Right atrium auricular region (tissue), 2 donors: ENCODE measurements around the gene PHF21B. TPM values are rescaled to one million over a fixed set of nuclear protein-coding genes. Genes with fewer than 3 reads are reported as not detected.

Experiments used
- DNase-seq: peaks from one replicate; pipeline ENCODE4 v3.0.0-alpha.2; 2019; ENCODE audit warnings: low spot score
- H3K27ac ChIP-seq, 2 donors: fragments of 200-600 bp; sonication (generic); 1 replicate in 1 of 2; 2 replicates in 1 of 2; pipeline ENCODE4 v1.5.1; 2016 to 2019
- H3K27me3 ChIP-seq, 2 donors: fragments of 200-600 bp; sonication (generic); one replicate each; pipeline versions ENCODE4 v1.5.1 to v1.6.0; 2017 to 2019
- H3K36me3 ChIP-seq: fragments of 200-600 bp; sonication (generic); one replicate; pipeline ENCODE4 v1.5.1; 2016
- H3K4me1 ChIP-seq, 2 donors: fragments of 200-600 bp; sonication (generic); one replicate each; pipeline versions ENCODE4 v1.5.1 to v1.6.0; 2017 to 2019
- H3K4me3 ChIP-seq, 2 donors: fragments of 200-600 bp; sonication (generic); 1 replicate in 1 of 2; 2 replicates in 1 of 2; pipeline ENCODE4 v1.5.1; 2017 to 2019; ENCODE audit warnings: mild to moderate bottlenecking in 1 of 2, moderate library complexity in 1 of 2
- H3K9me3 ChIP-seq, 2 donors: fragments of 200-600 bp; sonication (generic); one replicate each; pipeline ENCODE4 v1.5.1; 2019
- total RNA-seq, 2 donors: library from RNA; depleted of rRNA; stranded (reverse); fragments of >200 nt; gene quantifications; one replicate each; pipeline ENCODE4 v1.1.0, GENCODE V29; 2016
- TF ChIP-seq, protein P1 (sequence below), 2 donors: fragments of 200-600 bp; sonication (generic); IDR thresholded peaks; one replicate each; pipeline ENCODE4 v1.5.1; 2019; ENCODE audit warnings: antibody characterized with exemption in 2 of 2

Gene PHF21B
- total RNA-seq, 2 donors from 2014 or later = 1.4 to 2.2 TPM

DNA sequence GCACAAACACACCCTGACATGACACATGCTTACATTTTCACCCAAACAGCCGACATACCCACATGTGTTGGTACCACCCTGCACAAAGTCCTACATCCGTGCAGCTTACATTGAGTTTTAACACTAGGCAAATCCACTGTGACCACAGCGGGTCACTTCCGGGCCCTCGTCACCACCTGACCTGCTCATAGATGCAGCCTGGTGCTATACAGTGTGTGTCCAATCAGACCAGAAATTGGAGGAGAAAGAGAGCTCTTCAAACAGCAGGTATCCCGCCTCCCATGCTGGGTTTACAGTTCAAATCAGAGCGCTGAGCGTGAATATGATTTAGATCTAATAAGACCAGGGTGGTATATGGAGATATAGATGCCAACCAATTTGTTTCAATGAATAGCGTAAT lies 35.4 kb downstream of the PHF21B start:
- H3K4me1 ChIP-seq = peaks cover 0 to 4% of the 10 kb centered on the region in 2 donors
- no peaks in the 10 kb centered on the region for H3K9me3 ChIP-seq
- H3K27ac ChIP-seq = no peak overlapping the region
- no peaks in the 10 kb centered on the region for H3K27me3 ChIP-seq
- TF ChIP-seq, protein P1, sequence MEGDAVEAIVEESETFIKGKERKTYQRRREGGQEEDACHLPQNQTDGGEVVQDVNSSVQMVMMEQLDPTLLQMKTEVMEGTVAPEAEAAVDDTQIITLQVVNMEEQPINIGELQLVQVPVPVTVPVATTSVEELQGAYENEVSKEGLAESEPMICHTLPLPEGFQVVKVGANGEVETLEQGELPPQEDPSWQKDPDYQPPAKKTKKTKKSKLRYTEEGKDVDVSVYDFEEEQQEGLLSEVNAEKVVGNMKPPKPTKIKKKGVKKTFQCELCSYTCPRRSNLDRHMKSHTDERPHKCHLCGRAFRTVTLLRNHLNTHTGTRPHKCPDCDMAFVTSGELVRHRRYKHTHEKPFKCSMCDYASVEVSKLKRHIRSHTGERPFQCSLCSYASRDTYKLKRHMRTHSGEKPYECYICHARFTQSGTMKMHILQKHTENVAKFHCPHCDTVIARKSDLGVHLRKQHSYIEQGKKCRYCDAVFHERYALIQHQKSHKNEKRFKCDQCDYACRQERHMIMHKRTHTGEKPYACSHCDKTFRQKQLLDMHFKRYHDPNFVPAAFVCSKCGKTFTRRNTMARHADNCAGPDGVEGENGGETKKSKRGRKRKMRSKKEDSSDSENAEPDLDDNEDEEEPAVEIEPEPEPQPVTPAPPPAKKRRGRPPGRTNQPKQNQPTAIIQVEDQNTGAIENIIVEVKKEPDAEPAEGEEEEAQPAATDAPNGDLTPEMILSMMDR (IDR thresholded peaks at IDR 0.05) = no peak
- no peaks in the 10 kb centered on the region for H3K36me3 ChIP-seq
- no peak for DNase-seq
- H3K4me3 ChIP-seq = no peak overlapping the region

GRCh38 chr22:44973829-44974228 lies 36.0 kb downstream of the PHF21B start:
- Histone ChIP-seq H3K27me3 (no peaks in the 10 kb centered on the region), H3K27ac (no peak overlapping the region), H3K9me3 (no peaks in the 10 kb centered on the region), H3K36me3 (no peaks in the 10 kb centered on the region), H3K4me1 (peaks cover 0 to 4% of the 10 kb centered on the region in 2 donors), H3K4me3 (no peak overlapping the region)
- DNase-seq = no peak
- TF ChIP-seq, protein P1 (IDR thresholded peaks at IDR 0.05) = no peak

DNA sequence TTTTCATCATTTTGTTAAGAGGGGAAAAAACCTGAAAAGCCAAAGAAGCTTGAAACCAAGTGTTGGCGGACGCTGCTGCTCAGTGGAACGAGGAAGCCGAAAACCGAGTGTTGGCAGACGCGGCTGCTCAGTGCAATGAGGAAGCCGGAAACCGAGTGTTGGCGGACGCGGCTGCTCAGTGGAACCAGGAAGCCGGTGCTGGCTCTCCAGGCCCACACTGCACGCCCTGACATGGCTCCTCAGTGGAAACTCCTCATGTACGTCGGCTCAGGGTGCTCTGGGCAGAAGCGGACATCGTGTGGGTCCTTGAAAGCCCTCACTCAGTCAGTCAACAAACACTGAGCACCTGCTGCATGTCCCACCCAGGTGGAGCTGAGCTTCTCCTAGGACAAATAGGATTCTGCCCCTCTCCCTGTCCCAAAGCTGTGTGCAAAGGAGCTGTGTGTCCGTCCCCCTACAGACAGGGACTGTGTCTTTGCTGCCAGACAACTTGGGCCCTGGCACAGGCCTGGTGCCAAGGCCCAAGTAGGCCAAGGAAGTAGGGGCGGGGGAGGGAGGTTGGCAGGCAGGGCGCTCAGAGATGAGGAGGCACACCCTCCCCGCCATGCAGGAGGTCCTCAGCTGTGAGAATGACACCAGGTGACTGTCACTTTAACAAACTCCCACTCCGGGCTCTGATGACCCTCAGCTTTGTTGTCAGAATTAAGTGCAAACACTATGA lies 37.3 kb downstream of the PHF21B start:
- peaks cover 0 to 4% of the 10 kb centered on the region in 2 donors for H3K4me1 ChIP-seq
- H3K4me3 ChIP-seq = no peak overlapping the region
- no peak for DNase-seq
- no peaks in the 10 kb centered on the region for H3K9me3 ChIP-seq
- H3K27me3 ChIP-seq = no peaks in the 10 kb centered on the region
- TF ChIP-seq, protein P1 (IDR thresholded peaks at IDR 0.05) = no peak
- no peaks in the 10 kb centered on the region for H3K36me3 ChIP-seq
- no peak overlapping the region for H3K27ac ChIP-seq

DNA sequence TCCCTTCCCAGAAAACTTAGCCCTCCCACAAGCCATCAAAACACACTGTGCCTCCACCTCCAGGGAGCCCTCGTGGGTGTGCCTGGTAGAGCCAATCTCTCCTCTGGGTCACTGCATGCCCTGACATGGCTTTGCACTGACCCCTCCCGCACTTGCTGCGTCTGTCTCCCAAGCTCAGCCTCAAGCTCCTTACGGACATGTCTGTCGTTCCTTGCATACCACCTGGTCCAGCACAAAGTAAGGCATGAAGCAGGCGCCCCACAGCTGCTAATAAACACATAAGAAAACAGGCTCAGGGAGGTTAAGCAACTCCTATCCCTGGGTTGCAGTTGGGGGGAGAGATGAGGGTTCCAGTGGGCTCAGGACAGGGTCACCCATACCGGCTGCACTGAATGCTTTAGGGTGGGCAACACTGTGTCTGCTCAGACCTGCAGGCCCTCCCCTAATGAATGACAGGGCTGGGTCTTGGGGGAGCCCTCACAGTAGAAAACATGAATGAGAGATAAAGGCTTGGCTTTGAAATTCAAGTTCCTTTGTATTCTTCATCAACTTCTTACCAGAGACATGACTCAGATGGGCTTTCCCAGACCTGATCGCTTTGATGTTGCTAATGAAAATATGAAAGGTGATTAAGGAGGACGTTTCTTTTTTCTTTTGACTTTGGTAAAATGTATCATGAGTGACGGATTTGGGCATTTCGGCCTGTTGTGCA lies 38.0 kb downstream of the PHF21B start:
- Histone ChIP-seq H3K9me3 (no peaks in the 10 kb centered on the region), H3K27me3 (no peaks in the 10 kb centered on the region), H3K36me3 (no peaks in the 10 kb centered on the region), H3K4me3 (no peak overlapping the region), H3K4me1 (peaks cover 0 to 4% of the 10 kb centered on the region in 2 donors), H3K27ac (no peak overlapping the region)
- no peak for DNase-seq
- TF ChIP-seq, protein P1 (IDR thresholded peaks at IDR 0.05) = no peak

DNA sequence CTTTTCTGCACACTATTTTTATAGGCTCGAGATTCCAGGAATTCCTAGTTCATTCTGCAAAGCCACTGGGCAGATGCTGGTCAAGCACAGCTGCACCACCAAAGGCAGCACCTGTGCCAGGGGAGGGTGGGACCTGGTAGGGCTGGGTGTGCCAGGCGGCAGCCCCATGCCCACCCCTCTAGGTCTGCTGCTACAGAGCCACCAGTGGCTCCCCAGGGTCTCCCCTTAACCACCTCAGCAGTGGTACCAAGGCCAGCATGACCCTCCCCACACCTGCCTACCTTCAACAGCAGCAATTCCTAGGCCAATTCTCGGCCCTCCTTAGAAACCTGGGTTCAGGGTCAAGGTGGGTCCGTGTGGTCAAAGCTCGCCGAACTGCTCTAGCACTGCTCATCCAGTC lies 39.5 kb downstream of the PHF21B start:
- no peaks in the 10 kb centered on the region for H3K9me3 ChIP-seq
- no peaks in the 10 kb centered on the region for H3K36me3 ChIP-seq
- no peaks in the 10 kb centered on the region for H3K27me3 ChIP-seq
- no peak overlapping the region for H3K27ac ChIP-seq
- no peak overlapping the region for H3K4me3 ChIP-seq
- peaks cover 0 to 1% of the 10 kb centered on the region in 2 donors for H3K4me1 ChIP-seq
- no peak for DNase-seq
- TF ChIP-seq, protein P1 (IDR thresholded peaks at IDR 0.05) = no peak
